ENCODE measurements around the gene DTNB.

Gene DTNB

DNA sequence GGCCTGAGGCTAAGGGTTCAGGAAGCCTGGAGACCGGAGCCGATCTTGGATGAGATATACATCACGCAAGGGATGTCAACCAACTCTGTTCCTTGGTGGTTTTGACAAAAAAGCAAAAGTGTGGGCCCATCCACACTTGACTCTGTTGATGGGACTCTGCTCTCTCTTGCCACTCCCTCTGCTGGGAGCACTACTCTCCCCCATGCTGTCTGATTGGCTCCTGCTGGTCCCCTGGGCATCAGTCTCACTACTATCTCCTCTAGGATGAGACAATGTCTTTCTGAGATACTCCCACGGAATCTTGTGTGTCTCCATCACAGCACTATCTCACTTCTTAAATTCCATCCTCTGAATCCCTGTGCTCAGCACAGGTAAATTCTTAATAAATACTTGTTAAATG lies 274.8 kb downstream of the DTNB start:
- no peak for DNase-seq (ENCODE audit: low read depth in 3 of 3, low spot score in 1 of 3)

DNA sequence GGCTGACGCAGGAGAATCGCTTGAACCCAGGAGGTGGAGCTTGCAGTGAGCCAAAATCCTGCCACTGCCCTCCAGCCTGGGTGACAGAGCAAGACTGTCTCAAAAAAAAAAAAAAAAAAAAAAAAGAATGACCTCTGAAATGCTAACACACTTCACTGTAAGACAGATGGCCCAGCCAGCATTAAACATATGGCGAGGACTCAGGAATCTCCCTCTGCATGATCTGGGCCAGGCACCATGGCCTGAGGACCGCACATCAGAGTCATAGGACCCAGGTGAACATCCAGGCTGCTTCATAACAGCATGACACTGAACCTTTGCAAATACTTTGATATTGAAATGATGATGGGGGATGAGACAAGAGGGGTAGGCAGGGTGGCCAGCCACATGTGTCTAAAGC lies 275.6 kb downstream of the DTNB start:
- DNase-seq (ENCODE audit: low read depth in 3 of 3, low spot score in 1 of 3) = no peak

DNA sequence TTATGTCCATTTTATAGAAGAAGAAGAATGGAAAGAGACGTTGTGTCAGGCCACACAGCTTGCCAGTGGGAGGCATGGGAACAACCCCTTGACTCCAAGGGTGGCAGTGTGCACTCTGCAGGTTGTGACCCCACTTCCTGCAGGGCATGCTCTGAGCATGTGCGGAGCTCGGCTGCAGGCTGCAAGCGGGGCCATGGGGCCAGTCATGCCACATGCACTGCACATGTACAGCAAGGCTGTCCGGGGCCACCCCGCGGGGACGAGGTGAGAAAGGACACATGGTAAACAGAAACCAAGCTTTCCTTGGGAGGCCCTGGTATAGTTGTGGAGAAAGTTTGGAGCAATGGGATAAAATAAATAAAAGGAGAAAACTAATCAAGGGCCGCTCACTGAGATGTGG lies 284.2 kb downstream of the DTNB start:
- DNase-seq (ENCODE audit: low read depth in 3 of 3, low spot score in 1 of 3) = no peak

DNA sequence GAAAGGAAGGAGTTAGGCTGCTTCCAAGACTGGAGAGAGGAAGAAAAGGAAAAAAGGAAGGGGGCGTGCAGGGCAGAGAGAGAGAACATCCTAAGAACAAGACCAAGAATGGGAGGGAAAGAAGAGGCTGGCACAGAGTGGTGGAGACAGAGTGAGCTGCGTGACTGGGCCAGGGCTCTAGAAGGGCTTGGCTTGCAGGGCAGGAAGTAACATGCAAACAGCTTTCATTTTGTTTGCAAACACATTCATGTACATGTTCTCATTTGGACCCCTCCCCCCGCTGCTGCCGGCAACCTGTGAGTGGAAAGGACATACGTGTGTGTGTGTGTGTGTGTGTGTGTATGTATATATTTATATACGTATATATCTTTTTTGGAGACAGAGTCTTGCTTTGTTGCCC lies 284.9 kb downstream of the DTNB start:
- no peak for DNase-seq (ENCODE audit: low read depth in 3 of 3, low spot score in 1 of 3)

DNA sequence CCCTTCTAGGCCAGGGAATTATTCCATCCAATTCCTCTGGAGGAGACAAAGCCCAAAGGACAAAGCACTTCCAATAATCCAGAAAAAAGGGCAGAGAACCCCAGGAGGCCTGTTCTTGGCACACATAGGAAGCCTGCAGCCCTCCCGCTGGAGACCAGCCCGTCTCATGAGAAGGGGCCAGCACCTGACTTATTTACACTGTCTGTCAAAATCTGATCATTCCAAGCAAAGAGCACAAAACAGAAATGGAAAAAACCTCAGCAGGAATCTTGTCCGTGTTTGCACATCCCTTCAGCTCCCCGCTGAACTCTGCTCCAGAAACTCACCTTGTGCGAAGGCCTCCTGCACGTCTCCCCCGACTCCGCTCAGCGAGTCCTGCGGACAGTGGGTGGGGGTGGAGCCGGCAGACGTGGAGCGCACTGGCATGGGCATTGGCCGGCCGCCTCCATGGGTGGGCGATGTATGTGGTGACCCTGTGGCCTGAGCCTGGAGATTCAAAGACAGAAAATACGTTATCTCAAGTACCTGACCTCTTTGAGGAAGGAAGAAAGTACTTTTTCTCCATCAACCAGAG lies 285.4 kb downstream of the DTNB start:
- no peak for DNase-seq (ENCODE audit: low read depth in 3 of 3, low spot score in 1 of 3)

DNA sequence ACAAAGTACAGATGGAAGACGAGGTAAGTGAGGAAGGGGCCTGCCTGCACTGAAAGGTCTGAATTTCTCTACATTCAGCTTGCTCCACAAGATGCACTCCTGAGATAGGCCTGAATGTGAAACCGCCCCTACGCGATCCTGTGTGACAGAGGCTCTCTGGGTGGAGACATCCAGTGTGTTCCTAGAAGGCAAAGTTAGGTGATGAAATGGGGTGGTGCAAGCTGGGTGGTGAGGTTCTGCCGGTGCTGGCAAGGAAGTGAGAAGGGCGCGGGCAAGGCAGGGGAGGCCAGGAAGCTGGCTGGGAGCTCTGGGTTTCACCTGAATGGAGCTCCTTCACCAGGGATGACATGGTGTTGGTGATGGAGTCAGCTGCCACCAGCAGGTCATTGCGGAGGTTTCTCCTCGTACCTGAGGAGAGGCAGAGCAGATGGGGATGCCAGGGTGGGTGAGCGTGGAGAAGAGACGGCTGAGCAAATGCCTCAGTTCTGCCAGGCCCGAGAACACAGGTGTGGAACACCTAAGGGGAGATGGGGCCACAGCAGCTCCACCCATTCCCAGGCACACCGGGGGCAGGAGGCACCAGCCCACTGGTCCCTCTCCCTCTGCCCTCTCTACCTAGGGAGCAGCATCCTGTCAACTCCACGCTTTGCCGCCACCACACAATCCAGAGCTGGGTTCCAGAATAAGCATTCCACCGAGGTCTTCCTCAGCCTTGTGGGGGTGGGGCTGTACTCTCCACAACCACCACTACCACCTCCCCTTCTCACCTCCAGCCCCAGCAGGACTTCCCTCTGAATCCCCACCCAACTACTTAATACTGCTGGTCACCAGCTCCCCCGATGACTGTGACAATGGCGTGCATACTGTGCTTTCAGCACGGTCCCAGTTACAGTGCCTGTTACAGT lies 286.2 kb downstream of the DTNB start:
- no peak for DNase-seq (ENCODE audit: low read depth in 3 of 3, low spot score in 1 of 3)

DNA sequence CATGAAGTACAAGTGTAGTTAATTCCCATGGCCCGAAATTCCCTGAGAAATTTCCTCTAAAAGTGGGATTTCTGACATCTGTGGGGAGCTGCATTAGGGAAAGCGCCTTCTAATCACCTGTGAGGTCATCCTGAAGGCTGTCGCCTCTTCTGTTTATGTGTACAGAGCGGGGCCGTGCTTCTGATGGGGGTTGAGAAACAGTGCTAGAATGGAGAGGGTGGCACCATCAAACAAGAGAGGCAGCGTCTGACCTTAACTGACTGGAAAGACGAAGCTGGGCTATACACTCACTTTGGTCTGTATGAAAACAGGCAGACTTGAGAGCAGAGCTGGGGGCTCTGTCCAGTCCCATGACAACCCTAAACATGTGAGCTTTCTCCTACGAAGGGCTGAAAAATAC lies 287.5 kb downstream of the DTNB start:
- no peak for DNase-seq (ENCODE audit: low read depth in 3 of 3, low spot score in 1 of 3)

DNA sequence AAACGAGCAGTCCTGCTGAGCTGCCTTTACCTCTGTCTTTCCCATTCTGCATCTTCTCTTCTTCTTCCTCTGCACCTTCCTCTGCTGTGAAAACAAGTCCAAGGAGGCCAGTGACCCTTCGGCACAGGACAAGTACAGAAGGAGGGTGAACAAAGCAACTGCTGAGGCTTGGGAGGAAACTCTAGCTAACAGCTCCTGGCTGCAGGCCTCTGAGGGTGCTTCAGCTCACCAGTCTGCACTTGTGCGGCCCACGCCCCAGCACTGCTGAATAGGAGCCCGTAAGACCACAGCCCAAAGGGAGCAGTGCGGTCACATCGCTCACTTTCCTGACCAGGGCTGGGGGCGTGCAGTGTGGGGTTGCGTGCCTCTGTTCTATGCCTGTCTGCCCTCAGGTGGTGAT lies 289.6 kb downstream of the DTNB start:
- DNase-seq (ENCODE audit: low read depth in 3 of 3, low spot score in 1 of 3) = no peak

DNA sequence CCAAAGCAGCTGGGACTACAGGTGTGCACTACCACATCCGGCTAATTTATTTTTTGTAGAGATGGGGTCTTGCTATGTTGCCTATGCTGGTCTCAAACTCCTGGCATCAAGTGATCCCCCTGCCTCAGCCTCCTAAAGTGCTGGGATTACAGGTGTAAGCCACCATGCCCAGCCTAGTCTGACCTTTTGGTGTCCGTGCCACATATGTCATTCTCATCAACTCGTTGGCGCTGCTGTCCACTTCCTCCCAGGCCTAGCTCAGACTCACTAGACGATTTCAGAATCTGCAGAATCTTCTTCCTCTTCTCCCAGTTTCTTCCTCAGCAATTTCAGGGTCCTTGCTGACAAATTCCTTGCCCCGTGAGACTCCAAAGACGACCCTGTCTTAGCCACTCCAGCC lies 291.9 kb downstream of the DTNB start:
- DNase-seq (ENCODE audit: low read depth in 3 of 3, low spot score in 1 of 3) = no peak

DNA sequence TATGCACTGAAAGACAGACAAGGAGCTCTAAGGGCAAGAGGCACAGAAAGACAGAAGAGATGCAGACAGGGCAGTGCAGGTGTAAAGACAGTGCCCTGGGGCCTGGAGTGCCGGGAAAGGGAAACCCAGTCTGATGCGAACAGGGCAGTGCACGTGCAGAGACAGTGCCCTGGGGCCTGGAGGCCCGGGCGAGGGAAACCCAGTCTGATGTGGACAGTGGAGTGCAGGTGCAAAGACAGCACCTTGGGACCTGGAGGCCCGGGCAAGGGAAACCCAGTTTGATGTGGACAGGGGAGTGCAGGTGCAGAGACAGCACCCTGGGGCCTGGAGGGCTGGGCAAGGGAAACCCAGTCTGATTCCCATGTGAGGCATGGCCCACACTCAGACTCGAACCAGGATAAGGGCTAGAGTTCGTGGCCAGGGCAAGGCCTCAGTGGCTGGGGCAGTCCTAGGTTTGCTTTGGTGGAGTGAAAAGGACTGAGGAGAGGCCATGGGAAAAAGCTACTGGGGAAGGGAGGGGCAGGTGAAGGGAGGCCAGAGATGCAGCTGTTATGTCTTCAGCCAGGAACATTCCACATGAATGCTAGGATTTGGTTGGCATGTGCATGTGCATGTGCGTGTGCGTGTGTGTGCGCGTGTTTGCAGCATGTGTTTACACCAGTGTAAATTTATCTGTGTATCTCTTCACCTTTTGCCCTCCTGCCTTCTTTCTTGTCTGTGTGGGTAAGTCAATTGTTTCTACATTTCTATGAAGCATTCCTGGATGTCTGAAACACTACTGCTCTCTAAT lies 292.6 kb downstream of the DTNB start:
- no peak for DNase-seq (ENCODE audit: low read depth in 3 of 3, low spot score in 1 of 3)

DNA sequence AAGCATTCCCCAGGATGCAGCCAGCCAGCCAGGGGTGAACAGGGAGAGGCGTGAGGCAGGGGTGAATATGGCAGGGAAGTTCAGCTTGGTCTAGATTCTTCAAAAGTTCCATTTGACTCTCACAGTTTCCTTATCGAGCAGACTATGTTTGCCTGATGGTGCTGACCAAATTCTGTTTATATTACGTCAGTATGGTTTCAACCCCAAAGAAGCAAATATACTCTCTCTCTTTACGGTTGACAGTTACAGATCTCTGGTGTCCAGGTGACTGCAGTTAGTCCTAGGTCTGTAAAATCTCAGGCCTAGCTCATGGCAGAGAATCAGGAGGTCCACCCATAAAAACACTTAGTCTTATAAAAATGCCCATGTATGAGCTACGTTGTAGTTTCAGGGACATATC lies 293.4 kb downstream of the DTNB start:
- DNase-seq (ENCODE audit: low read depth in 3 of 3, low spot score in 1 of 3) = no peak

DNA sequence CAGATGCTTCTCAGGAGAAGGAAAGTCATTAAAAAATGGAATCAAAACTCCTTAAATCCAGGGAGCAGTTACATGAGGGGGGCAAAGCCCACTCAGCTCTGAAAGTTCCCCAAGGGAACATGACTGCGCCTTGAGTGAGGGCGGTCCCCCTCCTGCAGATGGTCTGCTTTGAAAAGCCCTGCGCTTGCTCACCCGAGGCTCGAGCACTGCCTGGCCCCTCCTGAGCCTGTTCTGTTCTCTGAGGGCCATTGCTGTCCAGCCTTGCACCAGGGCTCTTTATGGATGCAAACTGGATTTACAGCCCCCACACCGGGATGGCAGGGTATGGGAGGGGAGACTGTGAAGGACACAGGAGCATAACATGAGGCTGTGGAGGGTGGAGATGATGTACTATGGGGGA lies 293.8 kb downstream of the DTNB start:
- DNase-seq (ENCODE audit: low read depth in 3 of 3, low spot score in 1 of 3) = no peak

DNA sequence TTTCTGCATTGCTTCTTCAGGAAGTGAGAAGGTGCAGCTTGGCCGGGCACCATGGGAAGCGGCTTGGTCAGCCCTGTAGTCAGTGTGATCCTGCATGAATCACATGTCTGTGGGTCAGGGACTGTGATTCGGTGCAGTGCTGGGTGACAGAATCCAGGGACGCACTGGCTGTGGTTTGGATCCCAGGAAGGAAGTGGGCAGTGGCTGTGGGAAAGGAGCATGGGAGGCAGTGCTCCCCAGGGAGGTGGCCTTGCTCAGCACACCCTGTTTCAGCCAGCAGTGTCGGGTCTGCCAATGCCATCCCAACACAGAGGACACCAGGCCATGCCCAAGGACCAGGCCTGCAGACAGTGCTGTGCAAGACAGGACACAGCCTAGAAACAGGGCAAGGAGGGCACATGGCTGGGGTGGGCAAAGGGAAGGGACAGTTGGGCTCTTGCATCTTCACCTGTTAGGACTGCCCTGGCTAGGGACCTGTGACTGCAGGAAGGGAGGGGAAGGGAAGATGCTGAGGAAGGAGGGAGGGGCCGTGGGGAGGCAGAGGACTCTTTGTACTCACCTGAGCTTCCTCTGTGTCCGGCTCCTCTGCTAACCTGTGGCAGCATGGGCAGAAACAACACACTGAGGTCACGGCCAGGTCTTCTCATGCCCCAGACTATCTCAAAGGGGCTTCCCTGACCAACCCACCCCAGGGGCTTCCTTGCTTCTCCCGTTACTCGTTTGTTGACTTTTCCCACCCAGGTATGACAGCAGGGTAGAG lies 294.5 kb downstream of the DTNB start:
- DNase-seq (ENCODE audit: low read depth in 3 of 3, low spot score in 1 of 3) = no peak

DNA sequence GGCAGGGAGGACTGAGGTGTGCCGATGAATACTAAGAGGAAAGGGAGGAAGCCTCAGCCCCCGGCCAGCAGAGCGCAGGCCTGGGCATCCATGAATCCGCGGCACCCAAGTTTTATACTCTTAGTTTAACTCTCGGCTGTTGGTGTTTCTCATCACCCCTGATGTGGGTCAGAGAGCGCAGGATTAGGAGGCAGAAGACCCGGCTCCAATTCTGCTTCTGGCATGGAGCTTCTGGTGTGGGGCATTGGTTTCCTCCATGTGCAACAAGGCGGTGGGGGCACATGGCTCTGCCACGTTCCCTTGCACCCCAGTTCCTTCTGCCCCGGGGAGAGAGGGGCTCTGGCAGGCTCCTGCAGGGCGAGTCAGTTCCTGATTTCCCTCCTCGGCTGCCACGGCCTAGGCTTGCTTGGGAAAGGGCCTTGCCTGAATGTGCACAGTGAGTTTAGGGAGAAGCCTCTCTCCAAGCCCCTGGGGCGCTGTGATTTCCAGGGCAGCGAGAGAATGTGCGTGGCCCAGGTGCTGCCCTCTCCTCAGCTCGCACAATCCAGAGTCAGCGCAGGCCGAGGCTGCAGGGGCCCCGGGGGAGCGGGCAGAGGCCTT lies 295.5 kb downstream of the DTNB start:
- no peak for DNase-seq (ENCODE audit: low read depth in 3 of 3, low spot score in 1 of 3)

DNA sequence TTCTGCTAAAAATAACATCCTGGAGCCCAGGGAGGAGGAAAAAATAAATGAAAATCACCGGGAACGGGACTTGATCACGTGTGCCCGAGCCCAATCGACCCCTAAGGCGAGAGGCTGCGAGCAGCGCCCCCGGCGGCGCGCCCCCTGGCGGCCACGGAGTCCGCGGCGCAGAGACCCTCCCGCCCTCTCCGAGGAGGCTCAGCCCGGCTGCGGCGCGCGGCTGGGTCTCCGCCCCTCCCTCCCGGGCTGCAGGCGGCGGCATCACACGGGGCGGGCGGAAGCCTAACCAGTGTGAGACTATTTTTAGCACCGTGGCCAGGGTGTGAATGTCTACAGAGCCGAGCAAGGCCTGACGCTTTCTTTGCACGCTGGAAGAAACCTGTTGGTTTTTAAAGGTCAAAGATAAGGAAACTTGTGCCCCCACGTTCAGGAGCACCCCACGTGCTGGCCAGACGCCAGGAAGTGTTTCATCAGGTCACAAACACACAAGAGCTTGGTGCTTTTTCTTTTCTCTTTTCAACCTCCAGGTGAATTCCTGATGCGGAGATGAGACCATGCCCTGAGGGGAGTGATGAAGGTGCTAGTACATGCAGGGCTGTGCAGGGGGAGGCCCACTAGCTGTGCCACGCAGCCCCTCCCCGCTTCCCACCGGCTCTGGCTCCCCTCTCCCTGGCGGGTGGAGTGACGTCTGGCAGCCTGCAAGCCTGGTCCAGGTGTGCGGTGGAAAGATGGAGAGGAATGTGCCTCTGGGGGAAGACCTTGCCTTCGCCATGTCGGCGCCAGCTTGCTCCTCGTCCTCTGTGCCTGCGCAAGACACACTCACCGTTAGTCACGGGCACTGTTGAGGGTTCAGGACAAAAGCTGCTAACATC lies 296.4 kb downstream of the DTNB start:
- peak; percentile 79 to 86 (median 84) for DNase-seq (ENCODE audit: low read depth in 3 of 3, low spot score in 1 of 3)

DNA sequence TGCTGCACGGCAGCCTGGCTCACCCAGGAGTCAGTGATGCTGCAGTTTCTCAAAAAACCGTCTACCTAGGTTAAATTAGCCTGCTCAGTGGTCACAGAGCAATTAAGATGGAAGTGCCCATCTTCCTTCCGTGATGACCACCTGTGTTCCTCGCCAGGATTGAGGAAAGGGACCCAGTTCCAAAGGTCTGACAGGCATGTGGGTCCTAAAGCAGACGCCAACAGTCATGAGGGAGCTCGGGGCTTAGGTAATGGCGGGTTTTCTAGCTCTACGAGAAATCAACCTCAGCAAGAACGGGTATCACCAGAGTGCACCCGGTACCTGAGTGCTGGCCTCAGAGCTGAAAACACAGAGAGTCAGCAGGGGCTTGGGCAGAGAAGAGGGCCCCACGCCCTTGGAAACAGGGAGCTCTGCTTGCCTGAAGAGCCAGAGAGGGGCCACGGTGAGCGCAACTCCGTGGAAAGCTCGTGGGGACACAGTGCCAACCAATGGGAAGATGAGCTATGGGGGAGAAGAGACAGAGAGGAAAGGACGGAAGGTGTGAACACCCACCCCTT lies 297.3 kb downstream of the DTNB start:
- no peak for DNase-seq (ENCODE audit: low read depth in 3 of 3, low spot score in 1 of 3)

DNA sequence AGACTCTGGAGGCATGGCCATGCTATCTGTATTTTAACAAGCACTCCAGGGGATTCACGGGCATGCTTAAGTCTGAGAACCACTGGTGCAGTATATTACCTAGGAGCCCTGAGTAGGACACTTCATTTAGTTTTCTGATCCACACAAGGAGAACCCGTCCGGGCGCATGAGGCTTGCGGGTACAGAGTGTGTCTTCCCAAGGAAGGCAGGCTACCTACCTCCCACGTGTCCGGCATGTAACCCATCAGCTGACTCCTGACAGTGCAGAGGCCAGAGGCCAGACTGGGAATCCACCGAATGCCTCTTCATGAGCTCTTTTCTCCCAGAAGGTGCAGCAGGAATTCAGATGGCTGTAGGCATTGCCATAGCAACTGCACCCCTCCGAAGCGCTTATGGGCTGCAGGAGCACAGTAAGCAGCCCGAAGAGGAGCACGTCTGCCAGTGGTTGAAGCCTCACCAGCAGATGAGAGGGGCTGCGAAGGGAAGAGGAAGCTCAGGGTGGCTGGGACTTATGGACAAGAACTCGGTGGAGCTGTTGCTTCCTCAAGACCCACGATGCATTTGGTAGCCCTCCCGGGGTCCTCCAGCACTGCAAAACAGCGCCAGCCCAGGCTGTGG lies 297.9 kb downstream of the DTNB start:
- no peak for DNase-seq (ENCODE audit: low read depth in 3 of 3, low spot score in 1 of 3)

DNA sequence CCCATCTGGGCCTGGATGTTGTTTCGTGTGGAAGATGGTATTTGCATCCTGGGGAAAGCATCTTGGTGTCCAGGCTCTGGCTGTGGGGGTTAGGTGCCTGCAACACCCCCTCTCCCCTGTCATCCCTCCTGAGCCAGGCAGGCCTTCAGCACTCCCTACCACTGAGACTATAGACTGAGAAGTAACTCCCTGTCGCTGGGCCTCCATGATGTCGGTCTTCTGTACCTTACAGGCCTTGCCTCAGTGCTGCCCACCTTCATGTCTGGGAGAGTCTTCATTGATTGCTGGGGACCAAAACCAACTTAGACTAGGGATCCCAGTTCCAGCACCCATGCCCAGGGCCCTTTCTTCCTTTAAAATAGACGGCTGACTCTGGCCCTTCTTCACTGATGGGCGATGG lies 298.6 kb downstream of the DTNB start:
- no peak for DNase-seq (ENCODE audit: low read depth in 3 of 3, low spot score in 1 of 3)

DNA sequence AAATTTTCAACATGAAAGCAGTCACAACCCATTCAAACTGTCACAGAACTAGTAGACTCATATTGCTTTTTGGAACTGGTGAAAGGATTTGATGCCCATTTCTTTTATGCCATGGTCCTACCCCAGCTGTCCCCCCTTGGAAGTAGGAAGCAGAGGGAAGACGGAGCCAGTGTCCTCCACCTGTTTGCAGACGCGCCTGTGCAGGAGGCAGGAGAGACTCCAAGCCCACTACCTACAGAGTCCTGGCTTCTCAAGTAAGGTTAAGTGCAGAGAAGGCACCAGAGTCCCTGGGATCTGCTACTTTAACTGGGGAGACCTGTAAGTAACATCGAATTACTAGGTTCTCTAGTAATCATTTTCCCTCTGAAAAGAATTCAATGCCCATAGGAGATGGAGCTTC lies 299.0 kb downstream of the DTNB start:
- no peak for DNase-seq (ENCODE audit: low read depth in 3 of 3, low spot score in 1 of 3)

All from stimulated activated CD4-positive, alpha-beta T cell treated with anti-CD3 and anti-CD28 coated beads, TNF-alpha, amount 100 ng/mL, for 1 hour (primary cell).